ENCODE measurements around the gene ADGRL1.
"Not testable (repeated sequence)": the region's sequence is repeated elsewhere in the genome, so short reads cannot be mapped to it uniquely, and the experiment has no call there.

- TF ChIP-seq, protein P1, sequence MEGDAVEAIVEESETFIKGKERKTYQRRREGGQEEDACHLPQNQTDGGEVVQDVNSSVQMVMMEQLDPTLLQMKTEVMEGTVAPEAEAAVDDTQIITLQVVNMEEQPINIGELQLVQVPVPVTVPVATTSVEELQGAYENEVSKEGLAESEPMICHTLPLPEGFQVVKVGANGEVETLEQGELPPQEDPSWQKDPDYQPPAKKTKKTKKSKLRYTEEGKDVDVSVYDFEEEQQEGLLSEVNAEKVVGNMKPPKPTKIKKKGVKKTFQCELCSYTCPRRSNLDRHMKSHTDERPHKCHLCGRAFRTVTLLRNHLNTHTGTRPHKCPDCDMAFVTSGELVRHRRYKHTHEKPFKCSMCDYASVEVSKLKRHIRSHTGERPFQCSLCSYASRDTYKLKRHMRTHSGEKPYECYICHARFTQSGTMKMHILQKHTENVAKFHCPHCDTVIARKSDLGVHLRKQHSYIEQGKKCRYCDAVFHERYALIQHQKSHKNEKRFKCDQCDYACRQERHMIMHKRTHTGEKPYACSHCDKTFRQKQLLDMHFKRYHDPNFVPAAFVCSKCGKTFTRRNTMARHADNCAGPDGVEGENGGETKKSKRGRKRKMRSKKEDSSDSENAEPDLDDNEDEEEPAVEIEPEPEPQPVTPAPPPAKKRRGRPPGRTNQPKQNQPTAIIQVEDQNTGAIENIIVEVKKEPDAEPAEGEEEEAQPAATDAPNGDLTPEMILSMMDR (IDR thresholded peaks at IDR 0.05; ENCODE audit: low read depth, low read length, poor library complexity, severe bottlenecking): not testable (repeated sequence)
- TF ChIP-seq EZH2phosphoT487 (IDR thresholded peaks at IDR 0.05; ENCODE audit: borderline replicate concordance, low read length): not testable (repeated sequence)
Observed at GRCh38 chr19:14185691-14186090, 20.3 kb downstream of the ADGRL1 start.

All from DOHH2 (cell line).